NCI-H524 treated with DMSO at 0.1 percent for 48 hours (cell line): Measurements from ENCODE around the gene SLC16A11.
"Not testable (repeated sequence)": the region's sequence is repeated elsewhere in the genome, so short reads cannot be mapped to it uniquely, and the experiment has no call there.

Source experiments
- DNase-seq: peaks from one replicate; lab custom pipeline; 2025; lab: John Stamatoyannopoulos, UW

The SLC16A11 gene, protein sequence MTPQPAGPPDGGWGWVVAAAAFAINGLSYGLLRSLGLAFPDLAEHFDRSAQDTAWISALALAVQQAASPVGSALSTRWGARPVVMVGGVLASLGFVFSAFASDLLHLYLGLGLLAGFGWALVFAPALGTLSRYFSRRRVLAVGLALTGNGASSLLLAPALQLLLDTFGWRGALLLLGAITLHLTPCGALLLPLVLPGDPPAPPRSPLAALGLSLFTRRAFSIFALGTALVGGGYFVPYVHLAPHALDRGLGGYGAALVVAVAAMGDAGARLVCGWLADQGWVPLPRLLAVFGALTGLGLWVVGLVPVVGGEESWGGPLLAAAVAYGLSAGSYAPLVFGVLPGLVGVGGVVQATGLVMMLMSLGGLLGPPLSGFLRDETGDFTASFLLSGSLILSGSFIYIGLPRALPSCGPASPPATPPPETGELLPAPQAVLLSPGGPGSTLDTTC

DNA sequence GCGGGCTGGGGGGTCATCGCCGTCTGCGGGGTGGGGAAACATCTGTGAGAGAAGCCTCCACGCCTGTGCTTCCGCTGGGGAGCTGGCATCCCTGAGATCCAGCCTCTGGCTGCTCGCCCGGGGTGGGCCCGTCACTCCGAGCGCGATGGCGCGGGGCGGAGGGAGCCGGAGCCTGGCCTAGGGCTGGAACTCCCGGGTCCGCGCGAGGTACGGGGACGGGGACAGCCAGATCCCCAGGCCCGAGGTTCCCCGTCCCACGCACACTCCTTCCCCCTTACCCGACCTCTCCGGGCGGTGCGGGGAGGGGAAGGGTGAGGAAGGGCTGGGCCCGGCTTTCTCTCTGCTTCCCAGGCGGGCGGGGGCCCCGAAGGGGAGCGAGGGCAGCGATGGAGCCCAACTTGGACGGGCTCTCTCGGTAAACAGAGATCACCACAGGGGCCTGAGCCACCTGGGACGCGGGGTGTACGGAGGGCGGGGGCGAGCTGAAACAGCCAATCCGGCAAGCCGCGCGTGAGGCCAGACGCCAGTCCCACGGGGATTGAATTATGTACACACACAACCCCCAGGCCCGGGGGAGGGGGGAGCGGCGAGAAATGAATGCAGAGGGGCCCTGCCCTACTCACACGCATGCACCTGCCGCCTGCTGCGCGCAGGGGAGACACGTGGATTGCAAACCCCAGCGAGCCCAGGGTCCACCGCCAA is at the start of gene SLC16A11:
Gene SLC16A11, minus strand, starts transcription at position 596 of the 702 bp plus-strand sequence. Its CDS starts 579 bp downstream, at position 17.
- DNase-seq, result no peak

DNA sequence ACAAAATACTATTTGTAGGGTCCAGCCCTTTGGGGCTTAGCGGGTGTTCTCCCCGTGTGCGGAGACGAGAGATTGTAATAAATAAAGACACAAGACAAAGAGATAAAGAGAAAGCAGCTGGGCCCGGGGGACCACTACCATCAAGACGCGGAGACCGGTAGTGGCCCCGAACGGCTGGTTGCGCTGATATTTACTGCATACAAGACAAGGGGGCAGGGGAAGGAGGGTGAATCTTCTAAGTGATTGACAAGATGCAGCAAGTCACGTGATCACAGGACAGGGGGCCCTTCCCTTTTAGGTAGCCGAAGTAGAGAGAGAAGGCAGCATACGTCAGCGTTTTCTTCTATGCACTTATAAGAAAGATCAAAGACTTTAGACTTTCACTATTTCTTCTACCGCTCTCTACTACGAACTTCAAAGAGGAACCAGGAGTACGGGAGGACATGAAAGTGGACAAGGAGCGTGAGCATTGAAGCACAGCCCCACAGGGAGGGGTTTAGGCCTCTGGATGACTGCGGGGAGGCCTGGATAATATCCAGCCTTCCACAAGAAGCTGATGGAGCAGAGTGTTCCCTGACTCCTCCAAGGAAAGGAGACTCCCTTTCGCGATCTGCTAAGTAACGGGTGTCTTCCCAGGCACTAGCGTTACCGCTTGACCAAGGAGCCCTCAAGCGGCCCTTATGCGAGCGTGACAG is 47.6 kb upstream of the SLC16A11 start:
- not testable (repeated sequence) for DNase-seq

DNA sequence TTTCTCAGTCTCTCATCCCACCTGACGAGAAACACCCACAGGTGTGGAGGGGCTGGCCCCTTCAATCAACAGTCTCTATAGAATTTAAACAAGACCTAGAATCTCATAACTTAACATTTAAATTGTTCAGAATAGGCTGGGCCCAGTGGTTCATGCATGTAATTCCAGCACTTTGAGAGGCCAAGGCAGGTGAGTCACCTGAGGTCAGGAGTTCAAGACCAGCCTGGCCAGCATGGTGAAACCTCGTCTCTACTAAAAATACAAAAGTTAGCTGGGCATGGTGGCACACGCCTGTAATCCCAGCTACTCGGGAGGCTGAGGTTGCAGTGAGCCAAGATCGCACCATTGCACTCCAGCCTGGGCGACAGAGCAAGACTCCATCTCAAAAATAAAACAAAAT is 45.7 kb upstream of the SLC16A11 start:
- DNase-seq, result not testable (repeated sequence)

DNA sequence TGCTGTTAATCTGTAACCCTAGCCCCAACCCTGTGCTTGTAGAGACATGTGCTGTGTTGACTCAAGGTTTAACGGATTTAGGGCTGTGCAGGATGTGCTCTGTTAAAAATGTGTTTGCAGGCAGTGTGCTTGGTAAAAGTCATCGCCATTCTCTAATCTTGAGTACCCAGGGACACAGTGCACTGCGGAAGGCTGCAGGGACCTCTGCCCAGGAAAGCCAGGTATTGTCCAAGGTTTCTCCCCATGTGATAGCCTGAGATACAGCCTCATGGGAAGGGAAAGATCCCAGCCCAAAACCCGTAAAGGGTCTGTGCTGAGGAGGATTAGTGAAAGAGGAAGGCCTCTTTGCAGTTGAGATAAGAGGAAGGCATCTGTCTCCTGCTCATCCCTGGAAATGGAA is 44.5 kb upstream of the SLC16A11 start:
- peak; percentile 20 for DNase-seq

DNA sequence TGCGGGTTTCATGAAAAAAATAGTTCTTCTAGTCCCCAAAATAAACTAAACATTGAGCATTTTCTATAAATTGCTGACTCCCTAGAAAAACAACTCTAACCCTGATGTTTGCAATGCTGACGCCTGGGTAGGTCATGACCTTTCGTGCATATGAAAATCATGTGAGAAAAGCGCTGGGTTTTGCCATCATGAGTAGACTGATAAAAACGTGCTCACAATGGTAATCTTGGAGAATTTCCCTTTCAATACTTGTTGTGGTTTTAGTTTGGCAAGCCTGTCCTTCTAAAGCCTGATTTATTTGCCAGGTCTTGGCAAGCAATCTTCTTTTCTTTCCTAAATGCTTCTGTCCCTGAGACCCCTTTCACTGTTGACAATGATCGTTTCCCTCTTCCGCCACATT is 40.2 kb upstream of the SLC16A11 start:
- no peak for DNase-seq

DNA sequence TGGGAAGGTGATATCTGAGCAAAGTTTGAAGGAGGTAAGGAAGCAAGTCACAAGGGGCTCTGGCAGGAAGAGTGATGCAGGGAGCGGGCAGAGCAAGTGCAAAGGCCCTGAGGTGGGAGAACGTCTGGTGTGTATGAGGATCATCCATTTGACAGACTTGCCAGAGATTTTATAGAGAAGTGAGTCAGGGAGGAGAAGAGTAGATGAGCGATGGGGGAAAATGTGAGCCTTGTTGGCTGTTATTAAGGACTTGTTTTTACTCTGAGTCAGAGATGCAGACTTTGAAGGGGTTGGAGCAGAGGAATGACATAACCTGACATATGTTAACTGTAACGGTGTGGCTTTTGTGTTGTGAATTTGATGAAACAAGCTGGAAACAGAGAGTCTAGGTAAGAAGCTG is 39.7 kb upstream of the SLC16A11 start:
- no peak for DNase-seq

DNA sequence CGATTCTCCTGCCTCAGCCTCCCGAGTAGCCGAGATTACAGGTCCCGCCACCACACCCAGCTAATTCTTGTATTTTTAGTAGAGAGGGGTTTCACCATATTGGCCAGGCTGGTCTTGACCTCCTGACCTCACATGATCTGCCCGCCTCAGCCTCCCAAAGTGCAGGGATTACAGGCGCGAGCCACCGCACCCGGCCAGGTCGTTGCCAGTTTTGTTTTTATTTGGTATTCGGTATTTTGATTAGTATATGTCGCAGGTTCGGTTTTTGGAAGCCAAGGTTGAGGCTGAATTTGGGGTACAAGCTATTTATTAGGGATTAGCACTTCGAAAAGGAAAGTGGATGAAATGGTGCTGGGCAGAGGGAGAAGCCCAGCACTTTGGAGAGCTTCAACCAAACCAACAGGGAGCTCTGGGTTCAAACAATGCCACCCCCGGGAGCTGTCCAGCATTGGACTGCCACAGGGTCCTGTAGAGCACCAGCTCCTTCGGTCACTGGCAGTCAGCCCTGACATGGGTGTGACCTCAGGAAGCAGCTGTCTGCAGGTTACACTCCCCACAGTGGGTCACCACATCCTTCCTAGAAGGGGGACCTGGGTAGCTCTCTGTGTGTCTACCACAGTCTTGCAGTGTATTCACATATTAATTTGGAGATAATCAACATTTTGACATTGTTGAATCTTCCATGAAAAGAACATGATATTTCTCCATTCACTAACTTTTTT is 37.6 kb upstream of the SLC16A11 start:
- DNase-seq, result no peak

DNA sequence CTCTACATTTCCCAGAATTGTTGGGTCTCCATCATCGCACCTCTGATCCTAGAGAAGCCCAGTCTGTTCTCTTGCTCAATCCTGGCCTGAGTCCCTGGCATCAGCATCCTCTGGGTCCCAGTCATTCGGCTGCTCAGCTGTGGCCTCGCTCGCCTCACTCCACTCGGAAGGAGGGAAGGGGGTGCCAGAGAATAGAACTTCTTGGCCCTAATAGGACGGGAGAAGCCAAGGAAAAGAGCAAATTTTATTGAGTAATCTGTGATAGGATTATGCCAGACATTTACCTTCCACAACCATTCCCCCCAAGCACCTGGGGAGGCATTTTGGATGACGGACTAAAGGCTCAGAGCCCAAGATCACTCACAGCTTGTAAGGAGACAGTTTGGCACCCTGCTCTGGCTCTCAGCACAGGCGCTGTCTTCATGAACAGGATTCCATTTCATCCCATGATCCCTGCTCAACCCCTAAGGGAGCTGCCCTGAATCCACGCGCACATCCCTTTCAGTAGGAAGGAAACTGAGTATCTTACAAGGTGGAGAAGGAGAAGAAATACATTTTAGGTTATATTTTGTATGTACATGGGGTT is 36.7 kb upstream of the SLC16A11 start:
- DNase-seq, result no peak

DNA sequence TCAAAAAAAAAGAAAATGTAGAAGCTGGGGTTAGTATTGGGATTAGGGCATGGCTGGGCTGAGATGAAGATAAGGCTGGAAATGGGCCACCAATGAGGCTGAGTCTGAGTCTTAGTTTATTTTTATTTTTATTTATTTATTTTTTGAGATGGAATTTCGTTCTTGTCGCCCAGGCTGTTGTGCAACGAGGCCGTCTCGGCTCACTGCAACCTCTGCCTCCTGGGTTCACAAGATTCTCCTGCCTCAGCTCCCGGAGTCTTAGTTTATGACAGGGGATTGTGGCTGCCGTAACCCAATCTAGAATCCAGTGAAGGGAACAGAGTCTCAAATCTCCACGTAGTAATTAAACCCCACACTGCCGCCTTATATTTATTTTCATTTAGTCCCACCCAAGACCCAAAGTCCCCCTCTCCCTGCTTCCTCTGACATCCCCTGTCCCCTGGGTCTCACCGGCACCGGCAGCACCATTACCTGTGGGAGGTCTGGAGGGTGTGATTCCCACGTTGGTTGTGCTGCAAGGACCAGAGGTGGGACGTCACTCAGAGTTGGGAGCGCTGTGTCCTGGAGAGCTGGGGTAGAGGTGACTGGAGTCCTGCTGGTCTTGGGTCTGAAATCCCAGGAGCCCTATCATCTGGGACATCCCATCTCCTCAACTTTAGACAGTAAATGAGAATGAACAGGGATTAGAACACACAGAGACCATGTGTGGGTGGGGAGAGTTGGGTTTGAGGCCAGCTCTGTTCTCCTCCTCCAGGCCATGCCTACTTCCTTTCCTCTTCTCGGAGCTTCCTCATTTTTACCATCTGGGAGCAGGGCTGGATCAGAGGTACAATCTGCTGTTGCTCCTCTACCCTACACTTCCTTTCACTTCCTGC is 35.9 kb upstream of the SLC16A11 start, which contains the start of gene CLEC10A:
Gene CLEC10A, minus strand, starts transcription at position 671 of the 875 bp plus-strand sequence. CDS start 1,439 bp downstream, outside the sequence.
- DNase-seq, result no peak

DNA sequence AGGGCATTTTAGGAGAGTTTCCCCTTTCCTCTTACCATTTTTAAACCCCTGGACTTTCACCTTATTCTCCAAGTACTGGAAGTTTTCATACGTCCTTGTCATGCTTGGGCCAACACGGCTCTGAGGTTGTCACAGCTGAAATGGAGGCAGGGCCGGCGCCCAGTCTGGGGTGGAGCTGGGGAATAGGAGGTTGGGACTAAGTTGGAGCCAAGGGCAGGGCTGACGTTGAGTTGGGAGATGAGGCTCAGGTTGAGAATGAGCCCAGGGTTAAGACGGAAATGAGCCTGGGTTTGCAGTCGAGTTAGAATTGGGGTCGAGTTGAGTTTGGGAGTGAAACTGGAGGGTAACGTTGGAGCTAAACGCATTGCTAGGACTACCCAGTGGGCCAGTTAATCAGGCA is 34.8 kb upstream of the SLC16A11 start:
- DNase-seq, result no peak

DNA sequence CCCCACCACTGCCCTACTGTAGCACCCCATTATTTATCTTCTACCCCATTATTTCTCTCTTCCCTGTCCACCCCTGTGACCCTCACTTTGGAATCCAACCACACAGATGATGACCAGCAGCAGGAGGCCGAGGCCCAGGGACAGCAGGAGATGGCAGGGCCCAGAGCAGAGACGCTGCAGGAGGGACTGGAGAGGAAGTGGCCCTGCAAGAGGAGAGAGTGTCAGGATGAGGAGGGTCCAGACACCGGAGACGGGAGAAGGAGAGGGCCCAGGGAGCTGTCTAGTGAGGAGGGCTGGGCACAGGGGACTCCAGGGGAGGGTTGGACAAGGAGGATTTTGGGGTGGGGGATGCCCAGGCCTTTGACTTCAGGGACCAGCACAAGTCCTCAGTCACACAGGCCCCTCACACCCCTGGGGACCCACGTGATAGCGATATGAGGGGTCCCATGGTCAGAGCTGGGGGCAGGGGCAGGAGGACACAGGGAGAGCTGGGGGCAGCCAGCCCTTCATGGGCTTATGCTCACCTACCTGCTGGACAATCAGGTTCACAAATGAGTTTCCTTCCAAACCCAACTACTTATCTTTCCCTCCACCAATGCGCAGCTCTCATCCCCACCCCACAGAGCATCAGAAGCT is 34.1 kb upstream of the SLC16A11 start:
- DNase-seq, result no peak

DNA sequence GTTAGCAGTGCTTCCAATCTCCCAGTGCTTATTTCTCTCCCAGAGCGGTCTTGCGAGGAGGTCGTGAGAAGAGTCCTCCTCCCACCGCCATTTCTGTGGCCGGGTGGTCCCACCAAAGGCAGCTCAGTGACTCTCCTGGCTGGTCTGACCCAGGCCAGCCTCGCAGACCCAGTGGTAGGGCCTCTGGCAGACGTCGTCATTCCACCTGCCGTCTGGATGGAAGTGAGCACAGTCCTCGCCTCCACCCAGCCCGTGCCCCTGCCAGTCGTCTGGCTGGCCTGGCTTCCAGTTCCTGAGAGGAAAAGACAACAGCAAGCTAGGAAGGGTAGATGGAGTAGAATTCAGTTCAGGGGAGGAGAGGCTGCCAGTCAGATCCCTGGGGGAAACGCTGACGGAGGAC is 31.0 kb upstream of the SLC16A11 start:
- DNase-seq, result no peak

DNA sequence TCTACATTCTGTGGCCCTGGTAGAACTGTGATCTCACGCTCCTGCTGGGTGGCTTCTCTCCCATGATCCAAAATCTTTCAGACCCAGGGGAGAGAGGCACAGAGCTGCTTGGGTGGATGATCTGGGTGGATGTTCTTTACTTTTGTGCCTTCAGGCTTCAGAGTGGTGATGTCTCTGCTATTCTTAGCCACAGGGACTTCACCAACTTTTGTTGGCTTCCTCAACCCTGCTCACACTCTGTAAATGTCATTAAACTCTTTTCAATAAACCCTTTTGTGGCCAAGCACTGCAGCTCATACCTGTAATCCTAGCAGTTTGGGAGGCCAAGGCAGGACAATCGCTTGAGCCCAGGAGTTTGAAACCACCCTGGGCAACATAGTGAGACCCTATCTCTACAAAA is 28.5 kb upstream of the SLC16A11 start:
- no peak for DNase-seq

DNA sequence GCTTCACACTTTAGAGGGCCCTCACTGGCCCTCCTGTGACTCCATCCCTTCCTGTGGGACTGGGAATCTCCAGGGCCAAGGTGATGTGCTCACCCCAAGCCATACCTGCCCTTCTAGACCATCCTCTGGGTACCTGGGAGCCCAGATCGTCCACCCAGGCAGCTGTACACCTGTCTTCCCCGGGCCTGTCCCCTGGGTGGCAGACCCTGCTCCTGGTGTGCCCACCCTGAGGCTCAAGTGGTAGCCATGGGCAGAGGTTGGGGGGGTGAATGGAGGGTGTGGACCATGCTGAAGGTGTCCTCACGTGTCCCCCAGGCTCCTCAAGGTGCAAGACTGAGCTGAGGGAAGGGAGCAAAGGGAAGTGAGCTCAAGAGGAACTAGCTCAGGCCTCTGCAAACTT is 26.8 kb upstream of the SLC16A11 start:
- no peak for DNase-seq

DNA sequence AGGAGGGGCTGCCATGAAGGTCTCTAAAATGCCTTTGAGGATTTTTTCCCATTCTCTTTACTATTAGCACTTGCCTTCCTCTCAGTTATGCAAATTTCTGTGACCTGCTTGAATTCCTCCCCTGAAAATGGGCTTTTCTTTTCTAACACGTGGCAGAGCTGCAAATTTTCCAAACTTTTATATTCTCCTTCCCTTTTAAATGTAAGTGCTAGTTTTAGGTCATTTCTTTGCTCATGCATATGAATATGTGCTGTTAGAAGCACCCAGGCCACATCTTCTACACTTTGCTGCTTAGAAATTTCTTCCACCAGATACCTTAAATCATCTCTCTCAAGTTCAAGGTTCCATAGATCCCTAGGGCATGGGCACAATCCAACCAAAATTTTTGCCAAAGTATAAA is 24.4 kb upstream of the SLC16A11 start:
- DNase-seq, result no peak

DNA sequence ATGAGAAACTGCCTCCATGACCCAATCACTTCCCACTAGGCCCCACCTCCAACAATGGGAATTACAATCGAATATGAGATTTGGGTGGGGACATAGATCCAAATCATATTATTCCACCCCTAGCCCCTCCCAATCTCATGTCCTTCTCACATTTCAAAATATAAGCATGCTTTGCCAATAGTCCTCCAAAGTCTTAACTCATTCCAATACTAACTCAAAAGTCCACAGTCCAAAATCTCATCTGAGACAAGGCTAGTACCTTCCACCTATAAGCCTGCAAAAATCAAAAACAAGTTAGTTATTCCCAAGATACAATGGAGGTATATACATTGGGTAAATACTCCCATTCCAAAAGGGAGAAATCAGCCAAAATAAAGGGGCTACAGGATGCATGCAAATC is 23.3 kb upstream of the SLC16A11 start:
- DNase-seq, result no peak

DNA sequence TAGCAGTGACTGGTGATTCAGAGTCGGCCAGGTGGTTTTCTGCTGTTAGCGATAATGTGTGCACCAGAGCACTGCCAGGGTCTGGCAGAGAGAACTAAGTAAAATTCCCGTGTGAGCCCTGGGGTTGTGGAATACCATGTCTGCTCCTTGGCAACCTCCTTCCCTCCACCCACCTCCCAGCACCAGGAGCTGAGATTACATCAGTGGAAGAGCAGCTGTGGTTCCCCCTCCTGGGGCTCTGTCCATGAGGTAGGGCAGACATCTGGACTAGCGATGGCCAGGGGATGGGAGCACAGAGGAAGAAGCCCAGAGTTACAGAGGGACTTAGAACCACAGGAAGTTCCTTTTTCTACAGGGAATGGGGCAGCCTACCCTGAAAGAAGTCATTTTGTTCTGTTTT is 20.4 kb upstream of the SLC16A11 start:
- DNase-seq, result no peak

DNA sequence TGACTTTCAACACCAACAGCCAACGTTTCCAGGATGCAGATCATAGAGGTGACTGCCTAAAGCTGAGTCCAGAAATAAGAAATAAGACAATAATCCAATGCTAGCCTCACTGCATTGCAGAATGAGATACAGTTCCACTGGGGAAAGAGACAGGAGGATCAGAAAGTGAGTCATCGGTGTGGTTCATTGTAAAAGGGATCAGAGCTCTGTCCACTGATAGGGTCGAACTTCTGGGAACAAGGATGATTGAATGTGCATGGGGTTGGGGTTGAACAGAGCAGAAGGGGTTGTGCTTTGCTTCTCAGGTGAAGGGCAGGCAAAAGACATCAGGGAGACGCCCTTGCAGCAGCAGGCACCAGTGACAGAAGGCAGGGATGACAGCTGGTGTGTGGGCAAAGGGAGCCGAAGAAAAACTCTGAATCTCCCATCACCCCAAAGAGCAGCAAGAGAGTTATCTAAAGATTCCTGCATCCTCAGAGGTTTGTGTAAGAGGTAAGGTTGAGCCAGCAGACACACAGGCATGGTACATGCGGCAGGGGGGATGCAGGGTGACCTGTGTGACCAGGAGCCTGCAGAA is 19.7 kb upstream of the SLC16A11 start:
- no peak for DNase-seq

DNA sequence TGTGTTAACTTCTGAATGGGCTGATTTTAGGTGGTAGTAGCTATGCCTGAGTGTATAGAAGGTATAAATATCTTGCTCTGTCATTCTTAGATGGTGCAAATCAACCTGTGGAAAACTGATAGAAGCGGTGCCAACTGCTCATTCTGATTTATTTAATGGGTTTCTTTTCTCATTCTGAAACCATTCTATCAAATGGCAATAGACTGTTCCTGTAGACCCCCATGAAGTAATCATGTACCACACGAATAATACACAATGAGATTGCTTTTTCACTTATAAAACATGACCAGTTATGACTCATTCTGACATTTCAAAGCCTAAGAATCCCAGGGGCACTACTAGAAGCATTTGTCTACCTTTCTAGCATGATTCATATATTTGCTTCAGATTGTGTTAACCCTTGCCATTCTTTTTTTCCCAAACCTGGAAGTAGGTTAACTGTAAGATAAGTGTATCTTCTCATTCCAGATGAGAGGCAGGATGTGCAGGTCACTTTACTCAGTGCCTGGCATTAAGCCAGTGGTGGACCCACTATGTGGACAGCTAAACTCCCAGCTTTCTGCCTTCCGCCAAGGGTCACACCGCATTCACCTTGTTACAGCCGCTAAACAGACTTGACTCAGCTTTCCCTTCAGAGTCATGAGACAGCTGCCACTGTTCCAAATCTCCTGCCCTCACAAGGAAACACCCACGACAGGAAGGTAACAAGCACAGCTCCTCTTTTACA is 16.4 kb upstream of the SLC16A11 start:
- DNase-seq, result no peak
